ENCODE results near the gene CLSTN2. TPM values are rescaled to one million over a fixed set of nuclear protein-coding genes. Genes with fewer than 3 reads are reported as not detected.

CLSTN2 gene
- total and polyA plus RNA-seq, 2 of the 4 experiments (the other 2 are of a cell fraction), result under 0.01 to 0.07 TPM

- Histone ChIP-seq H2AK5ac (ENCODE audit: low read depth, low read length) (no peak overlapping the region), H3K56ac (ENCODE audit: extremely low read depth, insufficient read depth, low read length) (no peak overlapping the region), H2BK5ac (ENCODE audit: low read depth, low read length, poor library complexity, severe bottlenecking) (no peak overlapping the region), H3K4me3 (ENCODE audit: insufficient read depth, low read depth, low read length) (no peak overlapping the region), H3K36me3 (ENCODE audit: control insufficient read depth, insufficient read depth, low read length) (no peaks in the 10 kb centered on the region), H3K14ac (replicated peaks; ENCODE audit: low read depth, low read length) (no peak overlapping the region), H3K9me1 (ENCODE audit: insufficient read depth, low read length) (no peaks in the 10 kb centered on the region), H2AK9ac (replicated peaks; ENCODE audit: low read depth, low read length, poor library complexity) (no peak overlapping the region), H3K27ac (ENCODE audit: insufficient read depth, low read length) (no peak overlapping the region), H3K4me2 (ENCODE audit: low read depth, low read length) (no peak overlapping the region), H3K27me3 (ENCODE audit: control insufficient read depth, insufficient read depth, low read length) (no peaks in the 10 kb centered on the region), H3K18ac (ENCODE audit: low read depth, low read length) (no peak overlapping the region), H3K9me3 (ENCODE audit: control insufficient read depth, insufficient read depth, low read length) (no peaks in the 10 kb centered on the region), H3K79me1 (ENCODE audit: low read depth in 1 of 2, low read length in 2 of 2) (no peaks in the 10 kb centered on the region), H3K9ac (ENCODE audit: low read depth, low read length) (no peak overlapping the region), H2BK15ac (ENCODE audit: low read depth, low read length) (no peak overlapping the region), H4K5ac (ENCODE audit: low read depth, low read length) (no peak overlapping the region), H2BK20ac (ENCODE audit: low read depth, low read length) (no peak overlapping the region), H4K8ac (ENCODE audit: low read depth in 2 of 2, low read length in 2 of 2) (no peak overlapping the region), H2BK120ac (ENCODE audit: low read depth, low read length) (no peak overlapping the region), H4K91ac (ENCODE audit: insufficient read depth, low read depth, low read length) (no peak overlapping the region), H3K4me1 (ENCODE audit: control insufficient read depth, insufficient read depth, low read length) (no peaks in the 10 kb centered on the region), H3K4ac (ENCODE audit: low read depth, low read length) (no peak overlapping the region), H3K23ac (ENCODE audit: low read depth, low read length) (no peak overlapping the region), H4K20me1 (ENCODE audit: insufficient read depth, low read length) (no peaks in the 10 kb centered on the region), H2AFZ (replicated peaks; ENCODE audit: low read length, poor library complexity) (no peak overlapping the region)
- dilution Hi-C loops (cut with HindIII; ENCODE audit: low sequenced_read_pairs, unreplicated experiment) (no loop called here), intact Hi-C loops (cut with micrococcal nuclease) (no loop called here), in situ Hi-C loops (cut with MboI; ENCODE audit: low sequenced_read_pairs) (no loop called here)
- TF ChIP-seq, protein P1, sequence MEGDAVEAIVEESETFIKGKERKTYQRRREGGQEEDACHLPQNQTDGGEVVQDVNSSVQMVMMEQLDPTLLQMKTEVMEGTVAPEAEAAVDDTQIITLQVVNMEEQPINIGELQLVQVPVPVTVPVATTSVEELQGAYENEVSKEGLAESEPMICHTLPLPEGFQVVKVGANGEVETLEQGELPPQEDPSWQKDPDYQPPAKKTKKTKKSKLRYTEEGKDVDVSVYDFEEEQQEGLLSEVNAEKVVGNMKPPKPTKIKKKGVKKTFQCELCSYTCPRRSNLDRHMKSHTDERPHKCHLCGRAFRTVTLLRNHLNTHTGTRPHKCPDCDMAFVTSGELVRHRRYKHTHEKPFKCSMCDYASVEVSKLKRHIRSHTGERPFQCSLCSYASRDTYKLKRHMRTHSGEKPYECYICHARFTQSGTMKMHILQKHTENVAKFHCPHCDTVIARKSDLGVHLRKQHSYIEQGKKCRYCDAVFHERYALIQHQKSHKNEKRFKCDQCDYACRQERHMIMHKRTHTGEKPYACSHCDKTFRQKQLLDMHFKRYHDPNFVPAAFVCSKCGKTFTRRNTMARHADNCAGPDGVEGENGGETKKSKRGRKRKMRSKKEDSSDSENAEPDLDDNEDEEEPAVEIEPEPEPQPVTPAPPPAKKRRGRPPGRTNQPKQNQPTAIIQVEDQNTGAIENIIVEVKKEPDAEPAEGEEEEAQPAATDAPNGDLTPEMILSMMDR (conservative IDR thresholded peaks at IDR 0.05; ENCODE audit: low read depth, low read length), result no peak
- TF ChIP-seq MAFK (IDR thresholded peaks at IDR 0.05; ENCODE audit: low read depth, low read length) (no peak), SMC3 (IDR thresholded peaks at IDR 0.05; ENCODE audit: low read depth, low read length) (no peak), BHLHE40 (IDR thresholded peaks at IDR 0.05; ENCODE audit: low read depth, low read length) (no peak), NFE2L2 (IDR thresholded peaks at IDR 0.05; ENCODE audit: low read depth, low read length) (no peak), FOS (IDR thresholded peaks at IDR 0.05; ENCODE audit: low read depth, low read length) (no peak), CEBPB (IDR thresholded peaks at IDR 0.05; ENCODE audit: low read depth, low read length) (no peak), CHD1 (IDR thresholded peaks at IDR 0.05; ENCODE audit: low read depth, low read length) (no peak), MAZ (IDR thresholded peaks at IDR 0.05; ENCODE audit: borderline replicate concordance, low read depth, low read length) (no peak), RAD21 (IDR thresholded peaks at IDR 0.05; ENCODE audit: low read length) (no peak), MXI1 (IDR thresholded peaks at IDR 0.05; ENCODE audit: borderline replicate concordance, low read depth, low read length) (no peak), RCOR1 (IDR thresholded peaks at IDR 0.05; ENCODE audit: insufficient replicate concordance, low read length) (no peak), RFX5 (IDR thresholded peaks at IDR 0.05; ENCODE audit: low read depth, low read length) (no peak), USF2 (IDR thresholded peaks at IDR 0.05; ENCODE audit: low read depth, low read length) (no peak), POLR2A (IDR thresholded peaks at IDR 0.05; ENCODE audit: low read depth, low read length) (no peak)
- TF ChIP-seq, protein P2, sequence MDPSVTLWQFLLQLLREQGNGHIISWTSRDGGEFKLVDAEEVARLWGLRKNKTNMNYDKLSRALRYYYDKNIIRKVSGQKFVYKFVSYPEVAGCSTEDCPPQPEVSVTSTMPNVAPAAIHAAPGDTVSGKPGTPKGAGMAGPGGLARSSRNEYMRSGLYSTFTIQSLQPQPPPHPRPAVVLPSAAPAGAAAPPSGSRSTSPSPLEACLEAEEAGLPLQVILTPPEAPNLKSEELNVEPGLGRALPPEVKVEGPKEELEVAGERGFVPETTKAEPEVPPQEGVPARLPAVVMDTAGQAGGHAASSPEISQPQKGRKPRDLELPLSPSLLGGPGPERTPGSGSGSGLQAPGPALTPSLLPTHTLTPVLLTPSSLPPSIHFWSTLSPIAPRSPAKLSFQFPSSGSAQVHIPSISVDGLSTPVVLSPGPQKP (IDR thresholded peaks at IDR 0.05; ENCODE audit: borderline replicate concordance, low read depth, low read length), result no peak
- DNase-seq (no peak), ATAC-seq (ENCODE audit: low read depth) (no peak)
- CTCF ChIA-PET, result interaction anchor here (0.6 kb wide), 1 partner anchor 595 kb away, joined by 3 read pairs; no protein-coding TSS in a partner anchor
- POLR2A ChIA-PET (ENCODE audit: unreplicated experiment), result no interaction called here
- no TSS peak for BruUV-seq (replicated peaks)
- WGBS, 2 experiments (ENCODE audit: extremely low coverage in 2 of 2, insufficient read length in 1 of 2), result no CpG with 5 or more reads among the region's 6 CpGs
Observed at GRCh38 chr3:140021269-140021668, 86.3 kb downstream of the CLSTN2 start.

All from IMR-90 (cell line).